HG03520 (cell line): ENCODE results near the gene ZBTB9.

Source experiments
- ATAC-seq: cut with Tn5 transposase; IDR thresholded peaks from one replicate; pipeline ENCODE4 v1.9.1; 2021; ENCODE audit warnings: mild to moderate bottlenecking, moderate library complexity; ENCODE audit not compliant: unreplicated experiment

Gene ZBTB9

DNA sequence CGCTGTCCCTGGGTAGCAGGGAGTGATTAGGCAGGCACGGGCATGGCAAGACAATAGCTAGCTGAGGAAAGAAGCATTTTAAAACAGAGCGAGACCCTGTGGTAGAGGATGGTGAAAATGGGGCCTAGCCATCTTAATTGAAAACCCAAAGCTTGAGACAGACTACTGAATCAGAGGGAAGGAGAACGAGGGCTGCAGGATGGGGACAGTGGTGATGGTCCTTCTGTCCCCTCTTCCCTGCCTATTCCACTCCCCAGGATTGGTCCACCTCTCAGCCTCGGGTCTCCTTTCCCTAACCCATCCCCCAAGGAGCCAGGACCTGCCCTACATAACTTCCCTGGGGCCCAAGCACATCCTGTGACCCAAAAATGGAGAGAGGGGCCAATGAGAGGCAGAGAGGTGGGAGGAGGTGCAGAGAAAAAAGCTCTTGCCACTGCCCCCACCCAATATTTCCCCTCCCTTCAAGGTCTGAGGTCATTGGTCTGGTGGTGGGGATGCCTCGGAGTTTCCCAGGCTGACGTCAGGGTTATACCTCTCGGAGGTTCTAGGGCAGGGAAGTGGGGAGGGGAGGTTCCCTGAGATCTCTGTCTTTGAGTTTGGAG lies 35.6 kb upstream of the ZBTB9 start:
- no peak for ATAC-seq

DNA sequence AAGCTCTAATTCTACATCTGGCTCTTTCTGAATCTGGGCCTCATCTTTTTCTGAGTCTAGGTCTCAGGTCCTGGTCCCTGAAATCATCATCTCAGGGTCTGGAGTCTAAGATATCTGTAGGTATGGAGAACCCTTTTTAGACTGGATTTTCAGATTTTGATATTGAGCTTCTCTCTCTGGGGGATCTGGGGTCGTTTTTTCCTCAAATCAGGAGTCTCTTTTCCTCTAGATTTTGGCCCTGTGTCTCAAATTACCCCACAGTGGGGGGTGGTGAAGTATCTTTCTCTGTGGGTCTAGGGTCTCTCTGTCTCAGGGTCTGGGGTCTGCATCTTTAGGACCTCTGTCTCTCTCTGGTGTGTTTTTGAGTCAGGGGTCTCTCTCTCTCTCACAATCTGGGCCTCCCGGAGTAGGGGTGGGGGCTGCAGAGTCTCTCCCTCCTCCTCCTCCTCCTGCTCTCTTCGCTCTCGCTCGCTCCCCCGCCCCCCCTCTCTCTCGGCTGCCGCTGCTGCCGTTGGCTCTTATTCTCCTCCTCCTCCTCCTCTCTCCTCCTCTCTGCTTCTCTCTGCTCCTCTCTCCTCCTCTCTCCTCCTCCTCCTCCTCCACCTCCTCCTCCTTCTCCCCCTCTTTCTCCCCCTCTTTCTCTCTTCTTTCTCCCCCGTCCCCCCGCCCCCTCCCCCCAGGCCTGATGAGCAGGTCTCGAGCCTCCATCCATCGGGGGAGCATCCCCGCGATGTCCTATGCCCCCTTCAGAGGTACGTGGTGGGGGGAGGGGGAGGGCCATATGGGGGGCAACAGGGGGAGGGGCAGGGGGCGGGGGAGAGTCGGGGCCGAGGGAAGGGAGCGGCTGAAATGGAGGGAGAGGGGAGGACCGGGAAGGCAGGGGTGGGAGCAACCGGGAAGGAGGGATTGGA lies 34.5 kb upstream of the ZBTB9 start, which contains the start of gene SYNGAP1:
TSS of gene SYNGAP1 (plus strand) at position 486 of the 911 bp plus-strand sequence. CDS start at position 686, 200 bp downstream.
- ATAC-seq = no peak

DNA sequence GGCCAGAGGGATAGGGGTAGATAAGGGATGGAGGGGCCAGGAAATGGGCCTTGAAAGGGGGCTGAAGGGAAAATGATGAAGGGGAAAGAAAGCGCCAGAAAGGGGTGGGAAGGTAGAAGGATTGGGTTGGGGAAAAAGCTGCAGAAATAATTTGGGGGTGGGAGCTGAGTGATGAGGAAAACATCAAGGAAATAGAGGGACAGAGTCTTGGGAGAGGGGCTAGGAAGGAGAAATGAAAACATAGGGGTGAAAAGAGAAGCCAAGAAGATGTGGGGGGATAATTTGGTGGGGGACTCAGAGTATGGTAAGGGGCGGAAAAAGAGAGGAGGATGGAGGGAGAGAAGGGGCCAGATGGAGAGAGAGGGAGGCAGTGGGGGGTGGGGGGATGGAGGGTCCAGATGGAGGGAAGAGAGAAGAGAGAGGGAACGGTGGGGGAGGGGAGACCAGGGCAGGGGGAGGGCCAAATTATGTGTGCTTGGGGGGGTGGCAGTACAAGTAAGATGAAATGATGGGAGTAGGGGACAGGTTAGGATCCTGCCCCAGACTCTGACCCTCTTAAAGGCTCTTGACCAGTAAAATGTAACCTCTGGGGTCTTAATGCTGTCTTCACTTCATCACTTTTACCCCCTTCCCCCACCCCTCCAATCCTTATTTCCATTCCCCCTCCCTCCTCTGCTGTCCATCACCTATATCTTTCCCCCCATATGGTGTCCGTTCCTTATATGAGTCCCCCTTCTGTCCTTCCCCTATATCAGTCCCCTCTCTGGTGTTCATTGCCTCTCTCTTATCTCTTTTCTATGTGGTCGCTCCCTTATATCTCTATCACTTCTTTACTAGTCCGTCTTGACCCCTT lies 33.7 kb upstream of the ZBTB9 start:
- no peak for ATAC-seq

- ATAC-seq = no peak
Observed at GRCh38 chr6:33421344-33421643, 33.1 kb upstream of the ZBTB9 start.

GRCh38 chr6:33423777-33424176 lies 30.6 kb upstream of the ZBTB9 start:
- no peak for ATAC-seq

GRCh38 chr6:33424855-33425667 lies 29.3 kb upstream of the ZBTB9 start:
- ATAC-seq = no peak

- ATAC-seq = no peak
Observed at GRCh38 chr6:33425668-33426577, 28.5 kb upstream of the ZBTB9 start.

- ATAC-seq = no peak
Observed at GRCh38 chr6:33426590-33427511, 27.5 kb upstream of the ZBTB9 start.

GRCh38 chr6:33427585-33428223 lies 26.7 kb upstream of the ZBTB9 start:
- no peak for ATAC-seq

GRCh38 chr6:33428224-33428965 lies 26.0 kb upstream of the ZBTB9 start:
- no peak for ATAC-seq

DNA sequence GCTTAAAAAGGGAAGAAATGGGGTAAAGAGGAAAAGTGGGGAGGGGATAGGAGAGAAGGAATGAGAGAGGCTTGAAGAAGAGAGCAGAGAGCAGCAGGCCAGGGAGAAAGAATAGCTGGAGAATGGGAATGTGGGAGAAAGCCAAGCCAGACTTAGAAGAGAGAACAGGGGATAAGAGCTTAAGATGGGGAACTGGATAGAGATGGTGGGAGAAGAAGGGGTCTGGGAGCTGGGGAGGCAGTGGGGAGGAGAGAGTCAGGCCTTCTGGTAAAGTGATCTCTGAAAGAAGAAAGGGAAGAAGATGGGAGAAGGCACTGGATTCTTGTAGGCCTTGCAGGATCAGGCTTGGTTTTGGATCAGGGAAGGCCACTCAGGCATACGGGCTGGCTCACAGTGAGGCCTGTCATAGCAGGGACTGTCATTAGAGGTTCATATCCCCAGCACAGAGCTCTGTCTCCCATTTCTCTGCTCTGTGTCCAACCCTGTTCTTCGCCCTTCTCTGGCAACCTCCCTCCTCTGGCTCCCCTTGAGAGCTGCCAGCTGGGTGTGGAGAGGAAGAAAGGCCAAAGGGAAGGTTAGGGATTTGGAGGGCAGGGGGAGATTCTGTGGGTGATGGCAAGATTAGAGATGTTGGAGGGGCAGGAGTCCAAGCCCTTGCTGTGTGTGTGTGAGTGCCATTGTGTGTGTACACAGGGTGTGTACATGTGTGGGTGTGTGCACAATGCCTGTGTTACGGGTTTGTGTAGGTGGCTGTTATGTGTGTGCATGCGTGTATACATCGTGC lies 25.2 kb upstream of the ZBTB9 start:
- no peak for ATAC-seq

- no peak for ATAC-seq
Observed at GRCh38 chr6:33429750-33430052, 24.7 kb upstream of the ZBTB9 start.

GRCh38 chr6:33430334-33430733 lies 24.0 kb upstream of the ZBTB9 start:
- no peak for ATAC-seq

- no peak for ATAC-seq
Observed at GRCh38 chr6:33430991-33431879, 23.1 kb upstream of the ZBTB9 start.

- ATAC-seq = no peak
Observed at GRCh38 chr6:33431880-33432541, 22.4 kb upstream of the ZBTB9 start.
